GM12891 (cell line): Measurements from ENCODE around the gene HEBP2.

ENCODE experiments used
- POLR2A ChIP-seq: IDR thresholded peaks from 2 replicates; pipeline ENCODE4 v1.6.1; 2011; ENCODE audit warnings: low read depth, low read length, control low read depth
- POLR2AphosphoS5 ChIP-seq: IDR thresholded peaks from 2 replicates; pipeline ENCODE4 v1.6.1; 2011; ENCODE audit warnings: low read depth, low read length, control low read depth
- SPI1 ChIP-seq: IDR thresholded peaks from 2 replicates; pipeline ENCODE4 v1.6.1; 2011; ENCODE audit warnings: low read depth, low read length, control low read depth
- TAF1 ChIP-seq: IDR thresholded peaks from 2 replicates; pipeline ENCODE4 v1.6.1; 2011; ENCODE audit warnings: low read depth, low read length, control low read depth

- TF ChIP-seq POLR2A: no peak
- TF ChIP-seq TAF1: no peak
- no peak for TF ChIP-seq POLR2AphosphoS5
- TF ChIP-seq SPI1: no peak
These were observed 12.2 kb downstream of the HEBP2 start for GRCh38 chr6:138416206-138416605.
